Measurements from ENCODE around the gene MAB21L2. TPM values are rescaled to one million over a fixed set of nuclear protein-coding genes. Genes with fewer than 3 reads are reported as not detected.

The MAB21L2 gene
- total RNA-seq, 1 donor from 2014 or later = 0.11 TPM

DNA sequence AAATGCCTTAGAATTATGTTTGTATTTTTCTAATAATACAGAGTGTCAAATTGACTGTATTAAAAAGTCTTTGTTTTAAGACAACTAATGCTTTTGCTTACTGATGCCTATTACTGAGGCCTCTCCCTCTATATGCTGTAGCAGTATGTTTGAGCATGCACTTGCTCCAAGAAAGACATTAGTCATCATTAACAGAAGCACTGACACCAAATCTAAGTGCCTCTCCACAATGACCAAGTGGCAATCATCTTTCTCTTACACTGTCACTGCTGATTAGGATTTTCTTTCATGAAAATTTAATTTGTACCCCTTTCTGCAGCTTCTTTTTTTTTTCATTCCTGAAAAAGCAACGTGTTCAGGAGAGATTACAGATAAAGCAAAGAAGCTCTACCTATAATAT lies 11.1 kb upstream of the MAB21L2 start:
- no peak overlapping the region for H3K27ac ChIP-seq (replicated peaks)
- no peak for DNase-seq
- no peaks in the 10 kb centered on the region for H3K27me3 ChIP-seq (ENCODE audit: low read depth)
- H3K4me3 ChIP-seq = no peak overlapping the region
- H3K36me3 ChIP-seq = no peaks in the 10 kb centered on the region
- H3K9me3 ChIP-seq (replicated peaks) = no peaks in the 10 kb centered on the region
- H3K4me1 ChIP-seq = no peaks in the 10 kb centered on the region
- intact Hi-C loops (cut with micrococcal nuclease) = no loop called here
- TF ChIP-seq, protein P1, sequence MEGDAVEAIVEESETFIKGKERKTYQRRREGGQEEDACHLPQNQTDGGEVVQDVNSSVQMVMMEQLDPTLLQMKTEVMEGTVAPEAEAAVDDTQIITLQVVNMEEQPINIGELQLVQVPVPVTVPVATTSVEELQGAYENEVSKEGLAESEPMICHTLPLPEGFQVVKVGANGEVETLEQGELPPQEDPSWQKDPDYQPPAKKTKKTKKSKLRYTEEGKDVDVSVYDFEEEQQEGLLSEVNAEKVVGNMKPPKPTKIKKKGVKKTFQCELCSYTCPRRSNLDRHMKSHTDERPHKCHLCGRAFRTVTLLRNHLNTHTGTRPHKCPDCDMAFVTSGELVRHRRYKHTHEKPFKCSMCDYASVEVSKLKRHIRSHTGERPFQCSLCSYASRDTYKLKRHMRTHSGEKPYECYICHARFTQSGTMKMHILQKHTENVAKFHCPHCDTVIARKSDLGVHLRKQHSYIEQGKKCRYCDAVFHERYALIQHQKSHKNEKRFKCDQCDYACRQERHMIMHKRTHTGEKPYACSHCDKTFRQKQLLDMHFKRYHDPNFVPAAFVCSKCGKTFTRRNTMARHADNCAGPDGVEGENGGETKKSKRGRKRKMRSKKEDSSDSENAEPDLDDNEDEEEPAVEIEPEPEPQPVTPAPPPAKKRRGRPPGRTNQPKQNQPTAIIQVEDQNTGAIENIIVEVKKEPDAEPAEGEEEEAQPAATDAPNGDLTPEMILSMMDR (IDR thresholded peaks at IDR 0.05; ENCODE audit: borderline replicate concordance) = no peak

DNA sequence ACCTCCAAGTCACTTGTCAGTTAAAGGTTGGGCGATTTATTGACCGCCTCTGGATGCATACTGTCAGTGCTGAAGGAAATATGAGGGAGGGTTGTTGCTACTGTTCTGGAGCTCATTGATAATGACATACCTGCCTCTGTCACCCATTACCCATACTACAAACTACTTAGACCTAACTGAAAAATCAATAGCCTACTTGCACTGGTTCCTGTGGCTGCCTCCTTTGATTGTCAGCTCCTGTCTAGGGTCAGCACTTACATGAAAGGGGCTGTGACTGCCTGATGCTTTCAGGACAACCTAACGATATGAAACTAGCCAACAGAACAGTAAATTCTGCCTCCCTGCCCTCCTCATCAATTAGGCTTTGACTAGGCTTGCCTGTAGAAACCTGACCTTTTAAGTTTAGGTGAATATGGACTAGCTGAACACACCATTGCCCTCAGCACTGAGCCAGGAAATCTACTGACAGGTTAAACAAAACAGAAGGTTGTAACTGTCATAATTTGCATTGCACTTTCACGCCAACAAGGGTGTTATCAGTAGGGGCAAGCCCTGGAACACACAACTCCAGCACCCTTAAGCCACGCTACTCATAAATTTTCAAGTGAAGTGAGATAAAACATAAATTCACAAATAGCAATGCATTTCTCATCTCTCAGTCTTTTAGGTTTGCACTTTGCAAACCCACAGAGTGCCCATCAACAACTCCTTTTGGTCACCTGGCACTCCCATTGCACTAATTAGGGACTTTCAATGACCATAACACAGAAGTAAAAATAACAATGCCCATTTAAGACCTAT lies 9.0 kb upstream of the MAB21L2 start:
- no peak for DNase-seq
- no peaks in the 10 kb centered on the region for H3K36me3 ChIP-seq
- no peaks in the 10 kb centered on the region for H3K9me3 ChIP-seq (replicated peaks)
- no peaks in the 10 kb centered on the region for H3K4me1 ChIP-seq
- intact Hi-C loops (cut with micrococcal nuclease) = no loop called here
- no peak overlapping the region for H3K4me3 ChIP-seq
- no peaks in the 10 kb centered on the region for H3K27me3 ChIP-seq (ENCODE audit: low read depth)
- TF ChIP-seq, protein P1 (IDR thresholded peaks at IDR 0.05; ENCODE audit: borderline replicate concordance) = no peak
- H3K27ac ChIP-seq (replicated peaks) = no peak overlapping the region

DNA sequence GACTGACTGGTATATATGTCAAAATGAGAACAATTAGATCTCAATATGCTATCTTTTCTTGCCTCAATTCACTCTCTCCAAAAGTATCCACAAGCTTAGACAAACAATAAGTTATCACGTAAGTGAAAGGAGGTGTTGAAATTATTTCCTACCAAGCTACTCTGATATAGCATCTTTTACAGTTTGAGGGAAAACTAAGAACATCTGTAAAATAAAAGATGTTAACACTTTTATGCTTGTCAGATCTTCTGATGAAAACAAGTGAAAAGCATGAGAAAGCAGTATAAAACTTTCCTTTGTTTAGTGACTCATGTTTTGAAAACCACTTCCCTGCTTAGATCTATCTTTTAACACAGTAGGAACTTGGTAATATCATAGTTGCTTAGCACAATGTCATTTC lies 8.4 kb upstream of the MAB21L2 start:
- intact Hi-C loops (cut with micrococcal nuclease) = no loop called here
- Histone ChIP-seq H3K9me3 (replicated peaks) (no peaks in the 10 kb centered on the region), H3K27me3 (ENCODE audit: low read depth) (no peaks in the 10 kb centered on the region), H3K27ac (replicated peaks) (no peak overlapping the region), H3K4me1 (no peaks in the 10 kb centered on the region), H3K4me3 (no peak overlapping the region), H3K36me3 (no peaks in the 10 kb centered on the region)
- DNase-seq = no peak
- TF ChIP-seq, protein P1 (IDR thresholded peaks at IDR 0.05; ENCODE audit: borderline replicate concordance) = no peak

DNA sequence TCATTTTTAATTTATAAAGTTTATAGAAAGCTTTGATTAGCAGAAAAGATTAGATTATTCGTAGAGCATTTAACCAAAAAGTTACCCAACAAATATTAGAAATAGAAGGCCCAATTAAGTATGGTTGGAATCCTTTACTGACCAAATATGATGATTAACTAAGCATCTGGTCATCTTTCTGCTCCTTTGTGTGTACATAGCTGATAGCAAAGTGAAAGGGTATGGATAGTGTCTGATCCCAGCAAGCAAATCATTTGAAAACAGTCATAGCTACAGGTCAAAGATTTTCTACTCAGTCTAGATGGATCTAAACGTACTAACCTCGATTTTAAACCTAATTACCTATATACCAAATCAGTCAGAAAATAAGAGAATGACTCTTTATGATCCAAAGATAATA lies 7.3 kb upstream of the MAB21L2 start:
- Histone ChIP-seq H3K9me3 (replicated peaks) (no peaks in the 10 kb centered on the region), H3K36me3 (no peaks in the 10 kb centered on the region), H3K27ac (replicated peaks) (no peak overlapping the region), H3K4me3 (no peak overlapping the region), H3K4me1 (no peaks in the 10 kb centered on the region), H3K27me3 (ENCODE audit: low read depth) (no peaks in the 10 kb centered on the region)
- no peak for DNase-seq
- intact Hi-C loops (cut with micrococcal nuclease) = no loop called here
- TF ChIP-seq, protein P1 (IDR thresholded peaks at IDR 0.05; ENCODE audit: borderline replicate concordance) = no peak

DNA sequence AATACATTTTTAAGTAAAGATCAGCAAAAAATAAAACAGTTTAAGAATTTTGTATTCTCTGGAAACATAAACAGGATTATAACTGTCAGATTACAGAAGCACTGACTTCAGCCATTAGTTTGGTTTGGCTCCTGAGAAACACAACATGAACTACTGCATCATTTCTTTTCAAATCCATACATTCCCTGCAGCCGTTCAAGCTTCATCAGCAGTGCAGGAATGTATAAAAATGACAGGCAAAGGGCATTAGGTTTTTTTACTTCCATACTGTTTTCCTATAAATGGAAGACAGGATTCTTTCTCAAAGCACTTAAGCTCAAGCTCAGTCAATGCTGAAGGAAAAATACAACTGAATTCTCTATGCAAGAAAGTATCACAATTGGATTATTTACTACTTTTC lies 4.2 kb upstream of the MAB21L2 start:
- no peak for DNase-seq
- peaks cover under 1% of the 10 kb centered on the region for H3K4me1 ChIP-seq
- H3K4me3 ChIP-seq = no peak overlapping the region
- no peaks in the 10 kb centered on the region for H3K36me3 ChIP-seq
- intact Hi-C loops (cut with micrococcal nuclease) = no loop called here
- TF ChIP-seq, protein P1 (IDR thresholded peaks at IDR 0.05; ENCODE audit: borderline replicate concordance) = no peak
- no peak overlapping the region for H3K27ac ChIP-seq (replicated peaks)
- no peaks in the 10 kb centered on the region for H3K27me3 ChIP-seq (ENCODE audit: low read depth)
- H3K9me3 ChIP-seq (replicated peaks) = no peaks in the 10 kb centered on the region
